ENCODE measurements around the gene MTCH2. TPM values are rescaled to one million over a fixed set of nuclear protein-coding genes. Genes with fewer than 3 reads are reported as not detected.

MTCH2 gene
- total RNA-seq, 2 donors from 2014 or later: 48.4 to 56.8 TPM

DNA sequence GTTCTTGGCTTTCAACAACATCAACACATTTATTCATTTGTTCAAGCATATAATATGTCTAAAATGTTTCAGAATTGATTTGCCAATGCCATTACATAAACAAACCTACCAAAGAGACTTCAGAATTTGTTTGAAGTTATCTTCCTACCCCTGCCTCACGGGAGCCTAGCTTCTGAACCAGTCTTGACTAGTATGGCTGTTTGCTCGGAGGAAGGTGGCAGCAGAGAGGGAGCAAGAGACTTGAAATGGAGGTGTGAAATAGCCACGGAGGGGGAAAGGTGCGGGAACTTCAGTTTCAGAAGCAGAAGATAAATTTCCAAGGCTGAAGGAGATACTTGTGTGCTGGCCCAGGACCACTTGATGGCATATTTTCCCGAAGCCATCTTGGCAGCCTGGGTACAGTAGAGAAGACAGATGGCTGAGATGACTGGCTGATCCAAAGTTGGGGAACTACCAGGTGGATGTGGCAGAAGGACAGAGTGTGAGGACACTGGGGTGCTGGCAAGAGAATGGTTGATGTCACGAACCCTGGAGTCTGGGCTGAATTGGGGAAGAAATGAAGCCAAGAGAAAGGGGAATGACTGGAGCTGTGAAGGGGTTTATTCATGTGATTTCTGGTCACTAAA, 14.0 kb upstream of the MTCH2 start:
- TF ChIP-seq, protein P1, sequence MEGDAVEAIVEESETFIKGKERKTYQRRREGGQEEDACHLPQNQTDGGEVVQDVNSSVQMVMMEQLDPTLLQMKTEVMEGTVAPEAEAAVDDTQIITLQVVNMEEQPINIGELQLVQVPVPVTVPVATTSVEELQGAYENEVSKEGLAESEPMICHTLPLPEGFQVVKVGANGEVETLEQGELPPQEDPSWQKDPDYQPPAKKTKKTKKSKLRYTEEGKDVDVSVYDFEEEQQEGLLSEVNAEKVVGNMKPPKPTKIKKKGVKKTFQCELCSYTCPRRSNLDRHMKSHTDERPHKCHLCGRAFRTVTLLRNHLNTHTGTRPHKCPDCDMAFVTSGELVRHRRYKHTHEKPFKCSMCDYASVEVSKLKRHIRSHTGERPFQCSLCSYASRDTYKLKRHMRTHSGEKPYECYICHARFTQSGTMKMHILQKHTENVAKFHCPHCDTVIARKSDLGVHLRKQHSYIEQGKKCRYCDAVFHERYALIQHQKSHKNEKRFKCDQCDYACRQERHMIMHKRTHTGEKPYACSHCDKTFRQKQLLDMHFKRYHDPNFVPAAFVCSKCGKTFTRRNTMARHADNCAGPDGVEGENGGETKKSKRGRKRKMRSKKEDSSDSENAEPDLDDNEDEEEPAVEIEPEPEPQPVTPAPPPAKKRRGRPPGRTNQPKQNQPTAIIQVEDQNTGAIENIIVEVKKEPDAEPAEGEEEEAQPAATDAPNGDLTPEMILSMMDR (IDR thresholded peaks at IDR 0.05): no peak
- no peak for TF ChIP-seq POLR2A (IDR thresholded peaks at IDR 0.05)
- 62% methylated on average over 6 of the region's 6 CpGs for WGBS
- Histone ChIP-seq H3K27ac (no peak overlapping the region), H3K9me3 (no peaks in the 10 kb centered on the region), H3K4me3 (no peak overlapping the region), H3K36me3 (no peaks in the 10 kb centered on the region), H3K27me3 (replicated peaks; ENCODE audit: insufficient read depth) (no peaks in the 10 kb centered on the region), H3K4me1 (replicated peaks) (no peaks in the 10 kb centered on the region)
- DNase-seq (ENCODE audit: low spot score): no peak
- intact Hi-C loops (cut with DNase I): no loop called here

DNA sequence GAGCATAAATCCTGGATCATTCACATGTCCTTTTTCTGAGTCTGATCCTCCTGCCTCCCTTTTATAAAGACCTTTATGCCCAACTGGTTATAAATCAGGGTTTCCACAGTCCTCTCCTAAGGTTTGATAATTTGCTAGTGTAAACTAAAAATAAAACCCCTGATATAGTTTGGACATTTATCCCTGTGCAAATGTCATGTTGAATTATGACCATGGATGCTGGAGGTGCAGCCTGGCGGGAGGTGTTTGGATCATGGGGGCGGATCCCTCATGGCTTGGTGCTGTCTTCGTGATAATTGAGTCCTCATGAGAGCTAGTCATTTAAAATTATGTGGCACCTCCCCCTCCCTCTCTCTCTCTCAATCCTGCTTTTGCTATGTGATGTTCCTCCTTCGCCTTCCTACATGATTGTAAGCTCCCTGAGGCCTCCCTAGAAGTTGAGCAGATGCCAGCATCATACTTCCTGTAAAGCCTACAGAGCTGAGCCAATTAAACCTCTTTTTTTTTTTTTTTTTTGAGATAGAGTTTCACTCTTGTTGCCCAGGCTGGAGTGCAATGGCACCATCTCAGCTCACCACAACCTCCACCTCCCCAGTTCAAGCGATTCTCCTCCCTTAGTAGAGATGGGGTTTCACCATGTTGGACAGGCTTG, 9.6 kb upstream of the MTCH2 start:
- 82% methylated on average over 5 of the region's 5 CpGs for WGBS
- H3K36me3 ChIP-seq: no peaks in the 10 kb centered on the region
- H3K4me1 ChIP-seq (replicated peaks): no peaks in the 10 kb centered on the region
- H3K9me3 ChIP-seq: no peaks in the 10 kb centered on the region
- TF ChIP-seq, protein P1 (IDR thresholded peaks at IDR 0.05): no peak
- TF ChIP-seq POLR2A (IDR thresholded peaks at IDR 0.05) (no peak), POLR2AphosphoS5 (IDR thresholded peaks at IDR 0.05) (no peak)
- DNase-seq (ENCODE audit: low spot score): no peak
- H3K27me3 ChIP-seq (replicated peaks; ENCODE audit: insufficient read depth): no peaks in the 10 kb centered on the region
- no peak overlapping the region for H3K27ac ChIP-seq
- no peak overlapping the region for H3K4me3 ChIP-seq
- intact Hi-C loops (cut with DNase I): no loop called here

DNA sequence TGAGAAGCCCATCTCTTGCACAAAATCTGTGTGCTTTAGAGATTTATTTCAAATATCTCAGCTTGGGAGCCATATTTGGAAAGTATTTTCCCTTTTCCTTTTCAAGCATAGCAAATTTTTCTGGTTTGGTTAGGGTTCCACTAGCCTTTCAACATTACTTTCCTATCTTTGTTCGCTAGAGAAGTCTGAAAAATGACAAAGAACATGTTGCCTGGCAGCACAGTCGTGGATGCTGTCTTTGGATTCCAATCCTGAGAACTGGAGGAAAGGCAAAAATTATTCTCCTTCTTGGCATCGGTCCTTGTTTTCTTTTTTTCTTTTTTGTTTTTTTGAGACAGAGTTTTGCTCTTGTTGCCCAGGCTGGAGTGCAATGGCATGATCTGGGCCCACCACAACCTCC, 6.9 kb upstream of the MTCH2 start:
- TF ChIP-seq POLR2A (IDR thresholded peaks at IDR 0.05) (no peak), POLR2AphosphoS5 (IDR thresholded peaks at IDR 0.05) (no peak)
- TF ChIP-seq, protein P1 (IDR thresholded peaks at IDR 0.05): no peak
- no peaks in the 10 kb centered on the region for H3K9me3 ChIP-seq
- DNase-seq (ENCODE audit: low spot score): no peak
- no peaks in the 10 kb centered on the region for H3K4me1 ChIP-seq (replicated peaks)
- intact Hi-C loops (cut with DNase I): no loop called here
- WGBS: 66% methylated on average over 3 of the region's 3 CpGs
- H3K27ac ChIP-seq: no peak overlapping the region
- H3K4me3 ChIP-seq: no peak overlapping the region
- no peaks in the 10 kb centered on the region for H3K36me3 ChIP-seq
- H3K27me3 ChIP-seq (replicated peaks; ENCODE audit: insufficient read depth): no peaks in the 10 kb centered on the region

DNA sequence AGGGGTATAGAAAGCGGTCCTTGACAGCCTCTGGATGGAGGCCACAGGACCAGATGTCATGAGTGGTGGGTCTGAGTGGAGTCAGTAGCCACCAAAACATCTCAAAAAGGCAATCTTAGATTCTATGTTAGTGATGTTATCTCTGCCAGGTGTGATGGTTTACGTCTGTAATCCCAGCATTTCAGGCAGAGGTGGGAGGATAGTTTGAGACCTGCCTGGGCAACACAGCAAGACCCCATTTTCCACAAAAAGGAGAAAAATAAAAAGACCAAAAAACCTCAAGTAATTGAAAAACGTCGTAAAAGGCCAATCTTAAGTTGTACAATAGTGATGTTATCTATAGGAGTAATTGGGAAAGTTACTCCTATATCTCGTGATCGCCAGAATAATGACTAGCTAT, 3.7 kb upstream of the MTCH2 start:
- intact Hi-C loops (cut with DNase I): no loop called here

More for the DNA sequence above, 3.7 kb upstream of the MTCH2 start:
- H3K27me3 ChIP-seq (replicated peaks; ENCODE audit: insufficient read depth): no peaks in the 10 kb centered on the region
- 79% methylated on average over 6 of the region's 6 CpGs for WGBS
- no peaks in the 10 kb centered on the region for H3K36me3 ChIP-seq
- no peak overlapping the region for H3K4me3 ChIP-seq
- peaks cover 8% of the 10 kb centered on the region for H3K4me1 ChIP-seq (replicated peaks)
- H3K9me3 ChIP-seq: no peaks in the 10 kb centered on the region
- no peak for DNase-seq (ENCODE audit: low spot score)
- TF ChIP-seq, protein P1 (IDR thresholded peaks at IDR 0.05): no peak
- no peak overlapping the region for H3K27ac ChIP-seq
